ENCODE data around the gene C1QL4. TPM values are rescaled to one million over a fixed set of nuclear protein-coding genes. Genes with fewer than 3 reads are reported as not detected.

Gene C1QL4
- total and polyA plus RNA-seq, 2 donors (not counting 1 experiment from before 2014, with no cell fraction given), result not detected

DNA sequence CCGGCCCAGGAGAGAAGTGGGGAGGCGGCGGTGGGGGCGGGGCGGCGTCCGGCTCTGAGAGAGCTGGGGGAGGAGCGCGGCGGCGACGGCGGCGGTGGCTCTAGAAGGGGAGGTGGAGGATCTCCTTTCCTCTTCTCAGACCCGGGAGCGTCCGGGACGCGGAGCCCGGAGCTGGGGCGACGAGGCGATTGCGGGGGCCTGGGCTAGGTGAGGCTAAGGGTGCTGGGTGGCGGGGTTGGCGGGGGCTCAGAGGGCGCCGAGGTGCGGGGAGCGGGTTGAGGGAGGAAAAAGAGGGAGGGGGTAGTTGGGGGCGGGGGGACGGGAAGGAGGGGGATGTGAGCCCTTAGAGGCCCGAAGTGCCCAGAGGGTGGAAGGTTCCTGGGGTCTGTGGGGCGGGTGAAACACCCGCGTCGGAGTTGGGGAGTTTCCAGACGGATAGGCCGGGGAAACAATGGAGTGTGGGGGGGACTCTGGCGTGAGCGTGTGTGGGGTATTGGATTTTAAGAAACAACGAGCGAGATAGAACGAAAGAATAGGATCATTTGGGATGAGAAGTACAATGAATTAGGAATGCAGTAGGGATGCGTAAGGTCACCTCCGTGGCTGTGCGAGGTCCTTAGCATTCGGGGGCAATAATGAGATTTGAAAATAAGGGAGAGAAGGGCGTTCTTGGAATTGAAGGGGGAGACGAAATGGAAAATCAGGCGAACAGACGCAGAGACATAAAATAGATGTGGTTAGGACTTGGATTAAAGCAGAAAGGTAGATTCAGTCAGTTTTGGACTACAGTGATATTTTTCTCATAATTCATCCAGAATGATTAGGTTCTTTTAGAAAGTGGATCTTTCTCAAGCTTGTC is 30.6 kb upstream of the C1QL4 start, which contains the start of gene SPATS2:
Gene SPATS2, plus strand, starts transcription at position 82 of the 859 bp plus-strand sequence. CDS start 93,551 bp downstream, outside the sequence.
- ATAC-seq (ENCODE audit: low read depth) (no peak), DNase-seq (no peak)
- Histone ChIP-seq H2AFZ (ENCODE audit: insufficient read depth, low read depth, low read length, poor library complexity, severe bottlenecking) (peak within 1 kb of the TSS; percentile 98), H3K9me3 (ENCODE audit: control extremely low read depth in 1 of 3, control insufficient read depth in 2 of 3, insufficient read depth in 1 of 3, low read length in 2 of 3) (no peaks in the 10 kb centered on the region), H3K27ac (ENCODE audit: low read length in 2 of 2) (peak within 1 kb of the TSS; percentile 90 to 91), H4K20me1 (ENCODE audit: control insufficient read depth, insufficient read depth, low read length, poor library complexity, severe bottlenecking) (no peaks in the 10 kb centered on the region), H3K27me3 (replicated peaks in 1 of 4; ENCODE audit: control extremely low read depth in 1 of 4, control insufficient read depth in 3 of 4, insufficient read depth in 4 of 4, low read length in 3 of 4) (no peaks in the 10 kb centered on the region), H3K4me3 (ENCODE audit: control extremely low read depth in 1 of 5, extremely low read depth in 1 of 5, insufficient read depth in 1 of 5, low read depth in 2 of 5, low read length in 4 of 5) (peak within 1 kb of the TSS; percentile 61 to 96 (median 80)), H3K4me1 (ENCODE audit: control insufficient read depth in 2 of 2, insufficient read depth in 2 of 2, low read length in 2 of 2) (peaks cover 33 to 39% of the 10 kb centered on the region in 2 donors), H3K79me2 (ENCODE audit: control insufficient read depth, insufficient read depth, low read length) (peaks cover 11% of the 10 kb centered on the region), H3K9ac (ENCODE audit: low read length) (peak within 1 kb of the TSS; percentile 93), H3K36me3 (replicated peaks in 1 of 2; ENCODE audit: control extremely low read depth in 1 of 2, control insufficient read depth in 1 of 2, extremely low read depth in 1 of 2, insufficient read depth in 2 of 2, low read length in 1 of 2) (no peaks in the 10 kb centered on the region), H3K4me2 (replicated peaks; ENCODE audit: low read depth, low read length, poor library complexity, severe bottlenecking) (peak within 1 kb of the TSS; percentile 82)
- CTCF ChIA-PET, result interaction anchor here (0.6 to 22.4 kb wide), 18 partner anchors 8 to 743 kb away, joined by 3 to 729 read pairs (median 4); partner anchors contain the start of genes DNAJC22, PRPF40B, RHEBL1 and TROAP
- H3K4me3 Mint-ChIP-seq, result peak within 1 kb of the TSS; percentile 87
- WGBS (ENCODE audit: insufficient coverage), result under 1% methylated on average over 33 of the region's 52 CpGs
- peak within 1 kb of the TSS; percentile 98 for H3K27ac Mint-ChIP-seq
- no peaks in the 10 kb centered on the region for H3K27me3 Mint-ChIP-seq
- POLR2A ChIA-PET, result interaction anchor here (0.5 to 2.0 kb wide), 10 partner anchors 9 to 237 kb away, joined by 3 to 9 read pairs (median 7); partner anchors contain the start of genes C1QL4, DNAJC22 and TUBA1B
- no peak for TF ChIP-seq EZH2 (IDR thresholded peaks at IDR 0.05; ENCODE audit: borderline replicate concordance, insufficient read depth, low read depth, low read length, poor library complexity, severe bottlenecking)
- TF ChIP-seq, protein P1, sequence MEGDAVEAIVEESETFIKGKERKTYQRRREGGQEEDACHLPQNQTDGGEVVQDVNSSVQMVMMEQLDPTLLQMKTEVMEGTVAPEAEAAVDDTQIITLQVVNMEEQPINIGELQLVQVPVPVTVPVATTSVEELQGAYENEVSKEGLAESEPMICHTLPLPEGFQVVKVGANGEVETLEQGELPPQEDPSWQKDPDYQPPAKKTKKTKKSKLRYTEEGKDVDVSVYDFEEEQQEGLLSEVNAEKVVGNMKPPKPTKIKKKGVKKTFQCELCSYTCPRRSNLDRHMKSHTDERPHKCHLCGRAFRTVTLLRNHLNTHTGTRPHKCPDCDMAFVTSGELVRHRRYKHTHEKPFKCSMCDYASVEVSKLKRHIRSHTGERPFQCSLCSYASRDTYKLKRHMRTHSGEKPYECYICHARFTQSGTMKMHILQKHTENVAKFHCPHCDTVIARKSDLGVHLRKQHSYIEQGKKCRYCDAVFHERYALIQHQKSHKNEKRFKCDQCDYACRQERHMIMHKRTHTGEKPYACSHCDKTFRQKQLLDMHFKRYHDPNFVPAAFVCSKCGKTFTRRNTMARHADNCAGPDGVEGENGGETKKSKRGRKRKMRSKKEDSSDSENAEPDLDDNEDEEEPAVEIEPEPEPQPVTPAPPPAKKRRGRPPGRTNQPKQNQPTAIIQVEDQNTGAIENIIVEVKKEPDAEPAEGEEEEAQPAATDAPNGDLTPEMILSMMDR (IDR thresholded peaks at IDR 0.05), result no peak
- intact Hi-C loops (cut with micrococcal nuclease), result loop anchor here (1.0 to 5.0 kb wide), 6 partner anchors 44 to 475 kb away; partner anchors contain the start of genes BCDIN3D, PRKAG1, PRPF40B and TROAP
- peaks cover 46% of the 10 kb centered on the region for H3K4me1 Mint-ChIP-seq
- H3K9me3 Mint-ChIP-seq (ENCODE audit: insufficient read depth), result no peaks in the 10 kb centered on the region
